ENCODE data around the gene CIB2. TPM values are rescaled to one million over a fixed set of nuclear protein-coding genes. Genes with fewer than 3 reads are reported as not detected.

CIB2 gene
- total and polyA plus RNA-seq, 10 donors, result 1.0 to 5.0 (median 3.1) TPM

GRCh38 chr15:78103406-78104118, 27.7 kb downstream of the CIB2 start:
- Histone ChIP-seq H3K9me3 (no peaks in the 10 kb centered on the region), H3K4me3 (peak overlapping the region in 1 of 8 donors; percentile 14), H3K27ac (peak overlapping the region; percentile 10 to 87 (median 60)), H3K4me1 (peaks cover 21 to 53% (median 40%) of the 10 kb centered on the region in 6 donors), H3K27me3 (replicated peaks in 1 of 7) (no peaks in the 10 kb centered on the region), H3K36me3 (no peaks in the 10 kb centered on the region)
- intact Hi-C loops (cut with DNase I; ENCODE audit: low total_unique reads), result loop anchor here (10.0 kb wide), 2 partner anchors 69 to 99 kb away; no protein-coding TSS in a partner anchor
- DNase-seq, result peak; percentile 82
- no peak for TF ChIP-seq POLR2A (IDR thresholded peaks at IDR 0.05)
- TF ChIP-seq CTCF (IDR thresholded peaks at IDR 0.05 in 8 of 11, conservative IDR thresholded peaks at IDR 0.05 in 3 of 11), result peak in 1 of 11 experiments; percentile 28
- peak in 2 of 3 donors; percentile 39 to 72 for TF ChIP-seq POLR2AphosphoS5 (IDR thresholded peaks at IDR 0.05)
- WGBS, 5 donors, result 43 to 60% (median 50%) methylated on average over 11 to 12 of the region's 12 CpGs

GRCh38 chr15:78102741-78103140, 28.5 kb downstream of the CIB2 start:
- intact Hi-C loops (cut with DNase I; ENCODE audit: low total_unique reads), result loop anchor here (10.0 kb wide), 2 partner anchors 68 to 98 kb away; no protein-coding TSS in a partner anchor

GRCh38 chr15:78102211-78102610, 29.0 kb downstream of the CIB2 start:
- H3K36me3 ChIP-seq, result no peaks in the 10 kb centered on the region
- H3K27ac ChIP-seq, result peak overlapping the region in 2 of 8 donors; percentile 65 to 87
- WGBS, 5 donors, result 91 to 100% (median 94%) methylated on average over 1 of the region's 1 CpG
- intact Hi-C loops (cut with DNase I; ENCODE audit: low total_unique reads), result loop anchor here (10.0 kb wide), 2 partner anchors 67 to 97 kb away; no protein-coding TSS in a partner anchor
- TF ChIP-seq CTCF (IDR thresholded peaks at IDR 0.05 in 8 of 11, conservative IDR thresholded peaks at IDR 0.05 in 3 of 11), result no peak
- no peak for TF ChIP-seq POLR2AphosphoS5 (IDR thresholded peaks at IDR 0.05)
- no peak for TF ChIP-seq POLR2A (IDR thresholded peaks at IDR 0.05)
- no peak for DNase-seq
- no peaks in the 10 kb centered on the region for H3K27me3 ChIP-seq (replicated peaks in 1 of 7)
- no peak overlapping the region for H3K4me3 ChIP-seq
- no peaks in the 10 kb centered on the region for H3K9me3 ChIP-seq
- H3K4me1 ChIP-seq, result peaks cover 21 to 43% (median 35%) of the 10 kb centered on the region in 6 donors

More at GRCh38 chr15:78102741-78103140, 28.5 kb downstream of the CIB2 start:
- WGBS, 5 donors, result 87 to 95% (median 88%) methylated on average over 6 of the region's 6 CpGs
- Histone ChIP-seq H3K36me3 (no peaks in the 10 kb centered on the region), H3K27me3 (replicated peaks in 1 of 7) (no peaks in the 10 kb centered on the region), H3K4me3 (no peak overlapping the region), H3K27ac (peak overlapping the region in 5 of 8 donors; percentile 48 to 87 (median 75)), H3K9me3 (no peaks in the 10 kb centered on the region), H3K4me1 (peaks cover 21 to 44% (median 35%) of the 10 kb centered on the region in 6 donors)
- no peak for TF ChIP-seq POLR2AphosphoS5 (IDR thresholded peaks at IDR 0.05)
- TF ChIP-seq POLR2A (IDR thresholded peaks at IDR 0.05), result no peak
- TF ChIP-seq CTCF (IDR thresholded peaks at IDR 0.05 in 8 of 11, conservative IDR thresholded peaks at IDR 0.05 in 3 of 11), result no peak
- DNase-seq, result no peak
